ENCODE results near the gene VN1R5. TPM values are rescaled to one million over a fixed set of nuclear protein-coding genes. Genes with fewer than 3 reads are reported as not detected.
"Not testable (repeated sequence)": the region's sequence is repeated elsewhere in the genome, so short reads cannot be mapped to it uniquely, and the experiment has no call there.

Gene VN1R5
- not detected for polyA plus RNA-seq (2013, experiment 1 of 2; ENCODE audit: insufficient read length)
- polyA plus RNA-seq (2013, experiment 2 of 2; ENCODE audit: insufficient read length): not detected

- not testable (repeated sequence) for DNase-seq
These were observed at the start of gene VN1R5 for GRCh38 chr1:247255772-247256171. Gene VN1R5, plus strand, starts transcription at chr1:247256072.

GRCh38 chr1:247209396-247209795, 46.5 kb upstream of the VN1R5 start:
- DNase-seq: no peak

GRCh38 chr1:247210062-247210375, 45.9 kb upstream of the VN1R5 start:
- no peak for DNase-seq

GRCh38 chr1:247210376-247211117, 45.3 kb upstream of the VN1R5 start:
- DNase-seq: peak; percentile 94

GRCh38 chr1:247211339-247211738, 44.5 kb upstream of the VN1R5 start:
- no peak for DNase-seq

DNA sequence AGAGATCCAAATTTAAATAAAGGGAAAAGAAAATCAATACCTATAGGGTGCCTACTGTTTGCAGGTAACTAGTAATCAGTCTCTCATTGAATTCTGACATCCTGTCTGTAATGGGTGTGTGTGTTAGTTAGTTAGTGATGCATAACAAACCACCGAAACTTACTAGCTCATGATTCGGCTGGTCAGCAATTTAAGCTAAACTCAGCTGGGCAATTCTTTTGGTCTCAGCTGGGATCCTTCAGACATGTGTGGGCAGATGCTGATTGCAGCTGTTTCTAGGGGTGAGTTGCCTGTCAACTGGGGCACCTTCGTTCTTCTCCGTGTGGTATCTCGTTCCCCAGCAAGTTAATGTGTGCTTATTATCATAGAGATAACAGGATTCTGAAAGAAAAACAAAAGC, 43.9 kb upstream of the VN1R5 start:
- DNase-seq: no peak

- peak; percentile 27 for DNase-seq
These were observed 43.0 kb upstream of the VN1R5 start for GRCh38 chr1:247212627-247213617.

DNA sequence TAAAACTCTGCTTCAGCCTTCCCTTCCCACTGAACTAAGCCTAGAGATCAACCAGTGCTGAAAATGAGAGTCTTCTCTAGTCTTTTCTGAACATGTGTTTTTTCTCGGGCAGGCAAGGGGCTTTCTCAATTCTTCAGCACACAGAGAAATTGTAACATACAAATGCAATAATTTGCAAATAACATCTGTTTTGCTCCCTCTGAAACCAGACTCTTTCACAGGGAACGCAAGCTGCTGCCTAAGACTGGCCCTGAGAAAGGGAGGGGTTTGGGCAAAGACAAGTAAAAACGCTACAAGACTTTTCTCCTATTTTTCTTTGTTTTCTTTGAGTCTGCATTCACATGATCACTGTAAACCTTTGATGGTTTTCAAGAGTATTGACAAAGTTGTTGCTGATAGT, 39.6 kb upstream of the VN1R5 start:
- no peak for DNase-seq

- no peak for DNase-seq
These were observed 37.7 kb upstream of the VN1R5 start for GRCh38 chr1:247218121-247218651.

DNA sequence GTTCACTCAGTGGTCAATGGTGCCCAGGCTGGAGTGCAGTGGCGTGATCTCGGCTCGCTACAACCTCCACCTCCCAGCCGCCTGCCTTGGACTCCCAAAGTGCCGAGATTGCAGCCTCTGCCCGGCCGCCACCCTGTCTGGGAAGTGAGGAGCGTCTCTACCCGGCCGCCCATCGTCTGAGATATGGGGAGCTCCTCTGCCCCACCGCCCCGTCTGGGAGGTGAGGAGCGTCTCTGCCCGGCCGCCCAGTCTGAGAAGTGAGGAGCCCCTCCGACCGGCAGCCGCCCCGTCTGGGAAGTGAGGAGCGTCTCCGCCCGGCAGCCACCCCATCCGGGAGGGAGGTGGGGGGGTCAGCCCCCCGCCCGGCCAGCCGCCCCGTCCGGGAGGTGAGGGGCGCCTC, 35.6 kb upstream of the VN1R5 start:
- DNase-seq: not testable (repeated sequence)

GRCh38 chr1:247222840-247223239, 33.0 kb upstream of the VN1R5 start:
- no peak for DNase-seq

DNA sequence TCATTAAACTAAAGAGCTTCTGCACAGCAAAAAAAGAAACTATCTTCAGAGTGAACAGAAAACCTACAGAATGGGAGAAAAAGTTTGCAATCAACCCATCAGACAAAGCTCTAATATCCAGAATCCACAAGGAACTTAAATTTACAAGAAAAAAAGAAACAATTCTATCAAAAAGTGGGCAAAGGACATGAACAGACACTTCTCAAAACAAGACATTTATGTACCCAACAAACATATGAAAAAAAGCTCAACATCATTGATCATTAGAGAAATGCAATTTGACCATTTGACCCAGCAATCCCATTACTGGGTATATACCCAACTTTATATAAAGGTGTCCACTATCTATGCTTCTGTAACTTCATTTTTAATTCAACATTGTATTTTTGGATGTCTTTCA, 31.1 kb upstream of the VN1R5 start:
- DNase-seq: no peak

- DNase-seq: no peak
These were observed 27.7 kb upstream of the VN1R5 start for GRCh38 chr1:247228133-247228532.

- DNase-seq: no peak
These were observed 14.2 kb upstream of the VN1R5 start for GRCh38 chr1:247241691-247242090.

DNA sequence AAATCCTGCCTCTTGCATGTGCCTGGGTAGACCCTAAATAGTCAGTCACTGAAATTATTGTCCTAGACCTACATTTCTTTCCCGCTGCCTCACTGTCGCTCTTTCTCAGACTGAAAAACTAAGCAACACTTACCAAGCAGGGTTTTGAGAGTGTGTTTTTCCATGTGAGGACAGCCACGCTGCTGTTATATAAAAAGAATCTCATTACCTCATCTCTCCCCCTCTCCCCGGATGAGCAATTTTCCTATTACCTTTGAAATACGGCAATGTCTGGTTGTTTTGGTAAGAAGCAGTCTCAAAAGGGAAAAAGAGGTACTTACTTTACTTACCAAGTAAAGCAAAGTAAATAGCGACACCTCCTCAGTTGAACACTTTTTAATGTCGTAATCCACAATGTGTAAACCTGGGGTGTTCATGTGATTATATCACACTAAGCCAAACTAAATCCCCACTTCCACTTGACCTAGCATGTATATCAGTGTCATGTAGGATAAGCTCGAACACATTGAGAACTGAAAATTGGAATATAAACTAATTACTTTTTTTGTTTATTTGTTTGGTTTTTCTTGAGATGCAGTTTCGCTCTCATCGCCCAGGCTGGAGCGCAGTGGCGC, 12.2 kb upstream of the VN1R5 start:
- DNase-seq: no peak

GRCh38 chr1:247246325-247247115, 9.4 kb upstream of the VN1R5 start:
- DNase-seq: no peak

- no peak for DNase-seq
These were observed 8.3 kb upstream of the VN1R5 start for GRCh38 chr1:247247568-247247967.

GRCh38 chr1:247266053-247266452, 10.2 kb downstream of the VN1R5 start:
- DNase-seq: peak; percentile 15

- no peak for DNase-seq
These were observed 12.6 kb downstream of the VN1R5 start for GRCh38 chr1:247268390-247269045.

DNA sequence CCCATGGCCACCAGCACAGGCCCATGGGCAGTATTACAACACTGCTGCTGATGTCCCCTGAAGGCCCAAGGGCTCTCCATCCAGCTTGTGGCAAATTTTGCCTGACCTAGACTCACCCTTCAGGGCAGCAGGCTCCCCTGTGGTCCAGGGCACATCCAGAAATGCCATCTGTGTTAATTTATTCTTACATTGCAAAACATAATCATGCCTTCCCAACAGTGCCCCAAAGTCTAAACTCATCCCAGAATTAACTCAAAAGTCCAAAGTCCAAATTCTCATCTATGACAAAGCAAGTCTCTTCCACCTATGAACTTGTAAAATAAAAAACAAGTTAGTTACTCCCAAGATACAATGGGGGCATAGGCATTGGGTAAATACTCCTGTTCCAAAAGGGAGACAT, 13.3 kb downstream of the VN1R5 start:
- no peak for DNase-seq

- no peak for DNase-seq
These were observed 14.1 kb downstream of the VN1R5 start for GRCh38 chr1:247270003-247270402.
